Erythroblast (primary cell): ENCODE results near the gene RAB15.

Source experiments
- GATA1 ChIP-seq: IDR thresholded peaks from 2 replicates; pipeline ENCODE4 v1.6.1; 2011; ENCODE audit warnings: low read depth, mild to moderate bottlenecking, control low read depth, low read length, moderate library complexity
- POLR2A ChIP-seq: IDR thresholded peaks from 2 replicates; pipeline ENCODE4 v1.6.1; 2011; ENCODE audit warnings: mild to moderate bottlenecking, low read length

DNA sequence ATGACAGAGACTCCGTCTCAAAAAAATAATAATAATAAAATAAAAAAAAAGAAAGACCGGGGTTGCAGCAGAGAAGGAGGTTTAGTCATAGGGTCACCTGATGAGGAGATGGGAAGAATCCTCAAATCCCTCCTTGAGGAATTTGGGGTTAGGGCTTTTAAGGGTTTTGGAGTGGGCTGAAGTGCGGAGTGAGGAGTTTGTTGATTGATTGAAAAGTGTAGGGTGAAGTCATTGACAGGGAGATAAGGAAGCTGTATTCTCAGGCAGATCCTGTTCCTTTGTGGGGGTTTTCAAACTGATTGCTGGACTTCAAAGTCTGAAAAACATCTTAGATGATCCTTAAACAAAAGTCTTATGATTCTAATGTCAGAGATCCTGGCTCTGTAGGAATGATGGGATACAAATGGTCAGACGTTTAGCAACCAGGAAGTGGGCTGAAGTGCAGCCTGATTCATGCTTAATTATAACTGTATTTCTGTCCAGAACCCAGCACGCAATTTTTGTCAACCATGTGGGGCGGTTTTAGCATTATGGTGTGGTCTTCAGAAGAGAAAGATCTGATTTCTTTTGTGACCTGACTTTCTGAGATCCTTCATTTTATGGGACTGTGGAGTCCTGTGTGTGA, 30.6 kb upstream of the RAB15 start:
- no peak for TF ChIP-seq POLR2A
- TF ChIP-seq GATA1 = no peak
